Subcutaneous abdominal adipose tissue (tissue), 5 donors: ENCODE data around the gene PABPN1L.

ENCODE experiments used
- H3K27ac ChIP-seq: one replicate; pipeline ENCODE4 v1.7.0; 2013; ENCODE audit warnings: low read depth, mild to moderate bottlenecking, inconsistent platforms, low read length, moderate library complexity
- H3K27me3 ChIP-seq, 5 donors: one replicate each; pipeline ENCODE4 v1.7.0; 2013; ENCODE audit warnings: low read length in 5 of 5, inconsistent platforms in 1 of 5; ENCODE audit not compliant: control insufficient read depth in 5 of 5, insufficient read depth in 4 of 5
- H3K36me3 ChIP-seq, 5 donors: one replicate each; pipeline ENCODE4 v1.7.0; 2013; ENCODE audit warnings: low read length in 5 of 5; ENCODE audit not compliant: control insufficient read depth in 5 of 5, insufficient read depth in 5 of 5
- H3K4me1 ChIP-seq, 5 donors: one replicate each; pipeline ENCODE4 v1.7.0; 2013; ENCODE audit warnings: low read length in 5 of 5, mild to moderate bottlenecking in 3 of 5, moderate library complexity in 1 of 5; ENCODE audit not compliant: control insufficient read depth in 5 of 5, insufficient read depth in 5 of 5
- H3K4me3 ChIP-seq, 5 donors: one replicate each; pipeline ENCODE4 v1.7.0; 2013; ENCODE audit warnings: low read length in 5 of 5, low read depth in 1 of 5
- H3K9ac ChIP-seq, 5 donors: one replicate each; pipeline ENCODE4 v1.7.0; 2013; ENCODE audit warnings: low read length in 5 of 5, mild to moderate bottlenecking in 4 of 5, moderate library complexity in 3 of 5
- H3K9me3 ChIP-seq, 5 donors: one replicate each; pipeline ENCODE4 v1.7.0; 2013; ENCODE audit warnings: low read length in 5 of 5; ENCODE audit not compliant: control insufficient read depth in 5 of 5
- donor health status: healthy.
- donor health status: healthy.
- donor health status: healthy.
- donor health status: healthy.
- donor health status: healthy.

The PABPN1L gene

DNA sequence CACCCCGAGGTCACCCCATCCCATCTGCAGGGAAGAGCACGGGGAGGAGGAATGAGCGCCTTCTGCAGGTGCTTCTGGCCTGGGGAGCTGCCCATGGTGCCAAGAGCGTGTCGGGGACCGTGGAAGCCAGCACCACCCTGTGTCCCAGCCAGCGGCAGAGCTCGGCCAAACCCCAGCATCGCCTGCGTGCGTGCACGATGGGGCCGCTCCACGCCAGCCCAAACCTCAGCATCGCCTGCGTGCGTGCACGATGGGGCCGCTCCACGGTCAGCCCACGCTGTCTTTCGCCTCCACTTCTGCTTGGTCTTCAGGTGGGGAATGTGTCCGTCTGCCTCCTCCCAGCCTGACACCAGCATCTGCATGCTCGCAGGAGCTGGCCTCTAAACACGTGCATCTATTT, 23.7 kb downstream of the PABPN1L start:
- Histone ChIP-seq H3K27ac (no peak overlapping the region), H3K4me3 (no peak overlapping the region), H3K4me1 (no peaks in the 10 kb centered on the region), H3K9ac (no peak overlapping the region), H3K9me3 (no peaks in the 10 kb centered on the region), H3K27me3 (no peaks in the 10 kb centered on the region), H3K36me3 (peaks cover 0 to 59% (median 45%) of the 10 kb centered on the region in 5 donors)

DNA sequence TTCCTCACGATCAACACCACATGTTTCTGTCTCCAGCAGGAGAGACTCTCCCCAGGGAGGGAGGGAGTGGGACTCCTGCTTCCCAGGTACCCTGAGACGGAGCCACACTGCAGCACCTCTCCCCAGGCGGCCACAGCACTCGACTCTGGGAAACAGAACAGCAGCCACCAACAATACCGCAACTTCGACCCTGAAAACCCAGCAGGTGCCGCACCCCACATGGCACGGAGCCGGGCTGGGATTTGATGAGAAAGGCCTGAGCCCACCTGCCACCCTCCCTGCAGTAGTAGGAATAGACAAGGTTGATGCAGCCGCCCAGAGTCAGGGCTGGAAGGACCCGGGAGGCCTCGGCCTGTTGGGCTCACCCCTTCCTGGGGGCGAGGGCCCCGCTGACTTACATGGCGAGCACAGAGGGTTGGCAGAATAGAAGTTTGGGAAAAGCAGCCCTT, 24.1 kb downstream of the PABPN1L start:
- no peak overlapping the region for H3K4me3 ChIP-seq
- no peaks in the 10 kb centered on the region for H3K27me3 ChIP-seq
- no peaks in the 10 kb centered on the region for H3K4me1 ChIP-seq
- peaks cover 0 to 56% (median 44%) of the 10 kb centered on the region in 5 donors for H3K36me3 ChIP-seq
- no peak overlapping the region for H3K9ac ChIP-seq
- H3K9me3 ChIP-seq: no peaks in the 10 kb centered on the region
- H3K27ac ChIP-seq: no peak overlapping the region

- Histone ChIP-seq H3K4me1 (no peaks in the 10 kb centered on the region), H3K4me3 (no peak overlapping the region), H3K27ac (no peak overlapping the region), H3K9me3 (no peaks in the 10 kb centered on the region), H3K9ac (no peak overlapping the region), H3K36me3 (peaks cover 0 to 57% (median 44%) of the 10 kb centered on the region in 5 donors), H3K27me3 (no peaks in the 10 kb centered on the region)
Observed at GRCh38 chr16:88841521-88842307, 24.7 kb downstream of the PABPN1L start.

GRCh38 chr16:88840600-88841215, 25.8 kb downstream of the PABPN1L start:
- H3K4me3 ChIP-seq: no peak overlapping the region
- H3K27ac ChIP-seq: no peak overlapping the region
- no peak overlapping the region for H3K9ac ChIP-seq
- no peaks in the 10 kb centered on the region for H3K9me3 ChIP-seq
- H3K27me3 ChIP-seq: no peaks in the 10 kb centered on the region
- no peaks in the 10 kb centered on the region for H3K4me1 ChIP-seq
- H3K36me3 ChIP-seq: peaks cover 0 to 62% (median 44%) of the 10 kb centered on the region in 5 donors

DNA sequence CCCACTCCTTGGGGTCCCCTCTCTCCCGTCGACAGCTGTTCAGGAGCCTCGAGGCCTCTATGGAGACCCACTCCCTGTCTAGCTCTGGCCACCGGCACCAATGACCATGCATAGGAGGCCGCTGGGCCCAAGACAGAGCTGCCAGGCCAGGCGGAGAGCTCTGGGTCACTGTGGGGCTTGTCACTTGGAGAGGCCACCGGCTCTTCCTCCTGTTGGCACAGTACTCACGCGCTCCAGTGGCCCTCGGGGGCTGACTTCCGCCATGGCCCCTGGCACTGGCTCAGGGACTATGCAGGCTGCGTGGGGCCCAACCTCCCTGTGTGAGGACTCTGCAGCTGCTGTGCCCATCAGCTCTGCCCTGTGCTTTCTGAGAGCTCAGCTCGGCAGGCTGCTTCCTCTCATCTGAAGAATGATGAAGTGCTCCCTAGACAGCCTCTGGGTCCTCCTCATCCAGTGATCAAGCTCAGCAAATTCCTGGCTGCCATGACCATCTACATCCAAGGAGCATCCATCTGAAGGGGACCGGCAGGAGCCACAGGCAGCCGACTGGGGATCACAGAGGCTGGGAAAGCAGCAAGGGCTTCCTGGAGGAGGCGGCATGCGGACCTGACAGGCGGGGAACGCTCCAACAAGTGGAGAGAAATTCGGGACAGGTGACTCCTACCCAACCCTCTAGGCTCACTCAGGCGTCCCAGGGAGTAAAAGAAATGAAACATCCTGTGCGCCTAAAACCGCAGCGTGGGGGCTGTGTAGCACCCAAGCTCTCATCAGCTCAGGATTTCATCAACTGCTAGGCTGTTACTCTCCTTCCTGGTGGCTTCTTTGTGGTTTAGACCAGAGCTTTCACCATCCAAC, 26.5 kb downstream of the PABPN1L start:
- H3K27ac ChIP-seq: no peak overlapping the region
- H3K4me3 ChIP-seq: no peak overlapping the region
- H3K9me3 ChIP-seq: no peaks in the 10 kb centered on the region
- H3K4me1 ChIP-seq: no peaks in the 10 kb centered on the region
- H3K27me3 ChIP-seq: no peaks in the 10 kb centered on the region
- H3K36me3 ChIP-seq: peaks cover 0 to 69% (median 49%) of the 10 kb centered on the region in 5 donors
- H3K9ac ChIP-seq: no peak overlapping the region

GRCh38 chr16:88839026-88839529, 27.4 kb downstream of the PABPN1L start:
- no peak overlapping the region for H3K9ac ChIP-seq
- no peaks in the 10 kb centered on the region for H3K4me1 ChIP-seq
- H3K9me3 ChIP-seq: no peaks in the 10 kb centered on the region
- no peak overlapping the region for H3K27ac ChIP-seq
- H3K4me3 ChIP-seq: no peak overlapping the region
- H3K27me3 ChIP-seq: no peaks in the 10 kb centered on the region
- peaks cover 0 to 75% (median 52%) of the 10 kb centered on the region in 5 donors for H3K36me3 ChIP-seq

- no peak overlapping the region for H3K4me3 ChIP-seq
- H3K9ac ChIP-seq: no peak overlapping the region
- H3K36me3 ChIP-seq: peaks cover 0 to 73% (median 52%) of the 10 kb centered on the region in 5 donors
- no peaks in the 10 kb centered on the region for H3K27me3 ChIP-seq
- H3K9me3 ChIP-seq: no peaks in the 10 kb centered on the region
- H3K27ac ChIP-seq: no peak overlapping the region
- H3K4me1 ChIP-seq: no peaks in the 10 kb centered on the region
Observed at GRCh38 chr16:88838566-88838965, 27.9 kb downstream of the PABPN1L start.

DNA sequence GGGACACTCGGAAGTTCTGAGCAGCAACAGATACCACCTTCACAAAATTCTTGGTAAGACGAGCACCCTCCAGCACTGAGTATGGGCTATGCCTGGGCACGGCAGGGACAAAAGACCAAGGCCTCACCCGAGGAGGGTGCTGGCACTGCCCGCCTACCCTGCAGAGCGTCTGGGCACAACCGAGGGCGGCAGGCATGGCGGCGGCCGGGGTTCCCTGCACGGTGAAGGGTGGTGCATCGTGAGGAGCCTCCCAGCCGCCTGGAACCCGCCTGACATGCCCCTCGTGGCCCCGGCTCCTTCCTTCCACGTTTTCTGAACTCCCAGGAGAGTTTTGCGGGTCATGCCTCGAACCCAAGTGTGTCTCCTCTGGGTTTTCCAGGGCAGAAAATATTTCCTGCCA, 28.7 kb downstream of the PABPN1L start:
- Histone ChIP-seq H3K9ac (no peak overlapping the region), H3K4me3 (no peak overlapping the region), H3K36me3 (peaks cover 0 to 65% (median 45%) of the 10 kb centered on the region in 5 donors), H3K9me3 (no peaks in the 10 kb centered on the region), H3K27me3 (no peaks in the 10 kb centered on the region), H3K4me1 (no peaks in the 10 kb centered on the region), H3K27ac (no peak overlapping the region)

GRCh38 chr16:88836791-88837190, 29.7 kb downstream of the PABPN1L start:
- Histone ChIP-seq H3K9ac (no peak overlapping the region), H3K4me3 (no peak overlapping the region), H3K4me1 (no peaks in the 10 kb centered on the region), H3K9me3 (no peaks in the 10 kb centered on the region), H3K36me3 (peaks cover 0 to 56% (median 38%) of the 10 kb centered on the region in 5 donors), H3K27me3 (no peaks in the 10 kb centered on the region), H3K27ac (no peak overlapping the region)
